DND-41 (cell line): ENCODE measurements around the gene PTPN1.

ENCODE experiments used
- CTCF ChIP-seq: IDR thresholded peaks from 2 replicates; pipeline ENCODE4 v1.5.1; 2012; ENCODE audit warnings: borderline replicate concordance, low read length, moderate library complexity, mild to moderate bottlenecking; ENCODE audit not compliant: poor library complexity, severe bottlenecking; ENCODE audit errors: extremely low read depth
- EZH2 ChIP-seq: IDR thresholded peaks from 3 replicates; pipeline ENCODE4 v1.6.1; 2012; ENCODE audit warnings: borderline replicate concordance, low read depth, mild to moderate bottlenecking, moderate library complexity, low read length, inconsistent platforms; ENCODE audit not compliant: severe bottlenecking

DNA sequence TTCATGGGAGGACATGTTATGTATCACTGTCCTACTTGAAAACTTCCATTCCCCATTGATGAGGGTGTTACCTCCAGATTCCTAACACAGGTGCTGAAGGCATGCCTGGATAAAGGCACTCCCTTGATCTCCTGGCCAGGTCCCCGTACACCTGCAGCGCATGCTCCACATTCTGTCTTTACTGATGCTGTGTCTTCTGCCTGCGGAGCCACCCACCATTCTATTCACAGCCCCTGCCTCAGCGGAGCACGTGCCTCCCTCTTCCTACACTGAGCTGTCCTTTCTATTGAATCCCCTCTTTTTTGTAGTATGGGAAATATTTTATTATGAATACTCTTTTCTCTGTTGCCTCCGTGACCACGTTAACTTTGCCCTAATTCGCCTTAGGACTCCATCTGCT lies 25.0 kb downstream of the PTPN1 start:
- TF ChIP-seq CTCF (no peak), EZH2 (no peak)
